NCI-H2081 (cell line): ENCODE data around the gene CACNG3.
"Not testable (repeated sequence)": the region's sequence is repeated elsewhere in the genome, so short reads cannot be mapped to it uniquely, and the experiment has no call there.

Source experiments
- DNase-seq, 2 experiments: peaks; one replicate each; lab custom pipeline; 2025; lab: John Stamatoyannopoulos, UW

Gene CACNG3

GRCh38 chr16:24332582-24333090 lies 76.5 kb downstream of the CACNG3 start:
- DNase-seq: no peak

- no peak for DNase-seq
These were observed 80.4 kb downstream of the CACNG3 start for GRCh38 chr16:24336491-24336890.

- DNase-seq: no peak
These were observed 80.9 kb downstream of the CACNG3 start for GRCh38 chr16:24337013-24337412.

- not testable (repeated sequence) for DNase-seq
These were observed 87.7 kb downstream of the CACNG3 start for GRCh38 chr16:24343829-24344228.

GRCh38 chr16:24344784-24345183 lies 88.6 kb downstream of the CACNG3 start:
- no peak for DNase-seq

GRCh38 chr16:24345704-24346103 lies 89.6 kb downstream of the CACNG3 start:
- DNase-seq: no peak

GRCh38 chr16:24346734-24347133 lies 90.6 kb downstream of the CACNG3 start:
- DNase-seq: no peak

GRCh38 chr16:24347556-24347955 lies 91.4 kb downstream of the CACNG3 start:
- DNase-seq: no peak

GRCh38 chr16:24348545-24349290 lies 92.6 kb downstream of the CACNG3 start:
- no peak for DNase-seq

- no peak for DNase-seq
These were observed 93.2 kb downstream of the CACNG3 start for GRCh38 chr16:24349320-24349719.

GRCh38 chr16:24352746-24353145 lies 96.6 kb downstream of the CACNG3 start:
- no peak for DNase-seq

GRCh38 chr16:24353622-24354021 lies 97.5 kb downstream of the CACNG3 start:
- no peak for DNase-seq

- no peak for DNase-seq
These were observed 101.4 kb downstream of the CACNG3 start for GRCh38 chr16:24357511-24357910.

- no peak for DNase-seq
These were observed 102.0 kb downstream of the CACNG3 start for GRCh38 chr16:24358117-24358516.

GRCh38 chr16:24359490-24359889 lies 103.4 kb downstream of the CACNG3 start:
- no peak for DNase-seq

GRCh38 chr16:24360936-24361335 lies 104.8 kb downstream of the CACNG3 start:
- no peak for DNase-seq

- DNase-seq: no peak
These were observed 108.5 kb downstream of the CACNG3 start for GRCh38 chr16:24364596-24364995.

GRCh38 chr16:24367186-24367710 lies 111.1 kb downstream of the CACNG3 start:
- DNase-seq: no peak

- no peak for DNase-seq
These were observed 116.7 kb downstream of the CACNG3 start for GRCh38 chr16:24372824-24373223.

GRCh38 chr16:24378999-24379398 lies 122.9 kb downstream of the CACNG3 start:
- DNase-seq: no peak

GRCh38 chr16:24381470-24382118 lies 125.5 kb downstream of the CACNG3 start:
- no peak for DNase-seq

- no peak for DNase-seq
These were observed 126.8 kb downstream of the CACNG3 start for GRCh38 chr16:24382762-24383407.

- no peak for DNase-seq
These were observed 138.2 kb downstream of the CACNG3 start for GRCh38 chr16:24394341-24394740.
